GM18508 (cell line): Measurements from ENCODE around the gene GSTO2.

Source experiments
- ATAC-seq: cut with Tn5 transposase; IDR thresholded peaks from one replicate; pipeline ENCODE4 v1.9.1; 2021; ENCODE audit warnings: moderate number of reproducible peaks; ENCODE audit not compliant: insufficient read depth, unreplicated experiment

GSTO2 gene

GRCh38 chr10:104253106-104253505 lies 15.9 kb upstream of the GSTO2 start:
- ATAC-seq, result no peak

GRCh38 chr10:104253606-104254410 lies 15.2 kb upstream of the GSTO2 start:
- no peak for ATAC-seq

GRCh38 chr10:104254493-104255310 lies 14.3 kb upstream of the GSTO2 start, which contains the start of gene GSTO1:
Gene GSTO1 (plus strand): TSS chr10:104254892. CDS start chr10:104254929, 37 bp downstream.
- ATAC-seq, result no peak

GRCh38 chr10:104255311-104255981 lies 13.5 kb upstream of the GSTO2 start:
- ATAC-seq, result no peak

GRCh38 chr10:104256335-104256961 lies 12.5 kb upstream of the GSTO2 start:
- ATAC-seq, result no peak

GRCh38 chr10:104257235-104257634 lies 11.7 kb upstream of the GSTO2 start:
- no peak for ATAC-seq

GRCh38 chr10:104258209-104258608 lies 10.8 kb upstream of the GSTO2 start:
- no peak for ATAC-seq

- no peak for ATAC-seq
Observed at GRCh38 chr10:104259456-104259855, 9.5 kb upstream of the GSTO2 start.

- no peak for ATAC-seq
Observed at GRCh38 chr10:104259999-104260774, 8.8 kb upstream of the GSTO2 start.

- no peak for ATAC-seq
Observed at GRCh38 chr10:104260775-104261115, 8.2 kb upstream of the GSTO2 start.

GRCh38 chr10:104262055-104262454 lies 6.9 kb upstream of the GSTO2 start:
- ATAC-seq, result no peak

GRCh38 chr10:104264783-104265182 lies 4.2 kb upstream of the GSTO2 start:
- ATAC-seq, result no peak

GRCh38 chr10:104267721-104268404 lies 1.1 kb upstream of the GSTO2 start:
- no peak for ATAC-seq

- ATAC-seq, result no peak
Observed at GRCh38 chr10:104268405-104268712, 625 bp upstream of the GSTO2 start.

- no peak for ATAC-seq
Observed at GRCh38 chr10:104273286-104273685, 4.3 kb downstream of the GSTO2 start.

GRCh38 chr10:104273899-104274575 lies 5.1 kb downstream of the GSTO2 start:
- ATAC-seq, result no peak

- ATAC-seq, result no peak
Observed at GRCh38 chr10:104274762-104275721, 6.1 kb downstream of the GSTO2 start.

- ATAC-seq, result no peak
Observed at GRCh38 chr10:104276192-104276591, 7.2 kb downstream of the GSTO2 start.
